Brain pericyte (primary cell): ENCODE data around the gene ANKRD66.
"Not testable (repeated sequence)": the region's sequence is repeated elsewhere in the genome, so short reads cannot be mapped to it uniquely, and the experiment has no call there.

Source experiments
- DNase-seq: peaks from one replicate; pipeline ENCODE4 v3.0.0-alpha.2; 2012; ENCODE audit warnings: low read depth, low spot score

ANKRD66 gene

DNA sequence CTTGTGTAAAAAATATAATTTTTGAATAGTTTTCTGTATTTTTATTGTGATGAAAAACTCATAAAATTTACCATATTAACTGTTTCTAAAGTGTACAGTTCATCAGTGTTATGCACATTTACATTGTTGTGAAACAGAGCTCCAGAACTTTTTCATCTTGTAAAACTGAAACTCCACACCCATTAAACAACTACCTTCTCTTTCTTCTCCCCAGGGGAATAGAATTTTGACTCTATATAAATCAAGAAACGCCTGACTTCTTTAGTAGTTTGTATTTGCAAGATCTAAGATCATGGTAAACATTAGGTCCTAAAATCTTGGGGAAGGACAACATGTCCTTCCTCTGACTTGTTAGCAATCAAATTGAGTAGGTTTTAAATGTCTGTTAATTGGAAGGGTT lies 9.1 kb downstream of the ANKRD66 start:
- no peak for DNase-seq

DNA sequence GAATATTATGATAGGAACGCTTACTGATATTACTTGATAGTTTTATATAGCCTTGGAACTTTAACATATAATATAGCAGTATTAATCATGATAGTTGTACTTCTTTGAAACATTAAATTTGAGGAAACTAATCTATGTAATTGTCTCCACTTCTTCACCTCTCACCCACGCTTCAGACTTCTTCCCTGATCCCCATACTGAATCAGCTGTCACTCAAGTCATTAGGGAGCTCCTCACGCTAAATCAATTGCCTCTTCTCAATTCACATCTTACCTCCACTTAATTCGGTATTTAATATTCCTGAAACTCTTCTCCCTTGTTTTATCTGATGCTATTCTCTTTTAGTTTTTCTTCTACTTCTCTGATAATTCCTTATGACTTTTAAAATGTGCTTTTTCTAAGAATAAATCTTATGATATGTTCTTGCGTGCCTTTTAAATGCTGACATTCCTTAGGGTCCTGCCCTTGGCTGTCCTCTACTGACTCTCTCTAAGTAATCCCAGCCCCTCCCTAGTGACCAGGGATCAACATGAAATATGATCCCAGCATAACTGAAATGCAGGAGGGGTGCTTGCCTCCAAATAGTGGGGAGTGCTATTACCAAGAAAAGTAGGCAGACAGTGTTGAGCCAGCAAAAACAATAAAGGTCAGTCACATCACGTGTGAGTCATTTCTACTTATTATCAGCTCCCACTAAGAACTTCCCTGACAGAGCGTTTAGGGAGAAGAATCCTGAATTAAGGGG lies 9.9 kb downstream of the ANKRD66 start:
- no peak for DNase-seq

DNA sequence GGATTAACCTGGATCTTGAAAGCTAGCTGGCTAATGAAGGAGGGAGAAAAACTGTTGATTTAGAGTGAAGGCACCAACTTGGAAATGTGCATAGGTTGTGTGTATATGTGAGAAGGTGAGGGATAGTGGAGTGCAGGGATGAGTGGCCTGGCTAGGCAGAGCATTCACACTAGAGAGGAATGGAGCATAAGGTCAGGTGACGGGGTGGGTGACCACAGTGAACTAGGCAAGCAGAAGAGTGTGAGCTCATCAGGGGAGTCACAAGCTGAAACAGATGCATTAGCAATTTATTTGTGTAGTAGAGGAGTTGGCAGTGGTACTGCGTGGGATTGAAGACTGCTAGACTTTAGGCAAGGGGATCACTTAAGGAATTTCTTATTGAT lies 10.5 kb downstream of the ANKRD66 start:
- DNase-seq = no peak

DNA sequence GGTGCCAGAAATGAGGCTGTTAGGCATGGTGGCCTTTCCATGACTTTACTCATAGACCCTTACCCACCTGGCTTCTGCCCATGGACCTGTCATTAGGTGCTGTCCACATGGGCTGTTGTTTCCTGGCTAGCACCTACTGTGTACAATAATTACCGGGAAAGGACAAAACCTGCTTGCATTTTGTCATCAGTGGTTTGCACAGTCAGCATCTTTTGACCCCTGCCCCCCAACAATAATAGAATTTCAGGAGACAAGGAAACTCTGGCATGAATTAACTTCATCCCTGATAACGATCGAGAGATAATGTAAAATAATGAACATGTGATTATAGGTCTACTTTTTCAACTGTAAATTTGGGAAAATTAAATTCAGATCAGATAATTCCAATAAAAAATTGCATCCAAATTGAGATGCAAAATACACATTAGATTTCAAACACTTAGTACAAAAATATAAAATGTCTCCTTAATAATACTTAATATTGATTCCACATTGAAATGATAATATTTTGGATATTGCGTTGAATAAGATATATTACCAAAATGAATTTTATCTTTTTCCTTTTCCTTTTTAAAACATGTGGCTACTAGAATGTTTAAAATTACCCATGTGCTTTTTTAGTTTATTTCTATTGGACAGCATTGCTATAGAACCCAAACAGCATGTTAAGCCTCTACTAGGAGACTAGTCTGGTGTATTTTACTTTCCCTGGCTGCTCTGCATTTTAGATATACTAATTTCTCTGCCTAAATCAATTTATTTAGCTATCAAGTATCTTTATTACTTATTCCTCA lies 12.4 kb downstream of the ANKRD66 start:
- DNase-seq = no peak

DNA sequence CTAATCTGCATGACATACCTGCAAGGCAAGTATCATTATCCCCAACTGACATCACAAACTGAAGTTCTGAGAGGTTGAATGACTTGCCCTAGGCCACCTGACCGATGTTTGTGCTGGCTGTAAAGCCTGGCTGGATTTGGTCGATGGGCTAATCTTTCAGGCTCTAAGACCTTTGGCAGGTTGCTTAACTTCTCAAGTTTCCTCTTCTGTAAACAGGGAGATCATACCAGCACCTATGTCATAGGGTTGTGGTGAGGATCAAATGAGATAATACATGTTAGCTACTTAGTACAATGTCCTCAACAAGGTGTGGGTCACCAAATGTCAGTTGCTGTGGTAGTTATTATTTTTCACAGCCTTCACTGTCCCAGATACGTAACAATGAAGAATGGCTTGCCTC lies 14.2 kb downstream of the ANKRD66 start:
- no peak for DNase-seq

DNA sequence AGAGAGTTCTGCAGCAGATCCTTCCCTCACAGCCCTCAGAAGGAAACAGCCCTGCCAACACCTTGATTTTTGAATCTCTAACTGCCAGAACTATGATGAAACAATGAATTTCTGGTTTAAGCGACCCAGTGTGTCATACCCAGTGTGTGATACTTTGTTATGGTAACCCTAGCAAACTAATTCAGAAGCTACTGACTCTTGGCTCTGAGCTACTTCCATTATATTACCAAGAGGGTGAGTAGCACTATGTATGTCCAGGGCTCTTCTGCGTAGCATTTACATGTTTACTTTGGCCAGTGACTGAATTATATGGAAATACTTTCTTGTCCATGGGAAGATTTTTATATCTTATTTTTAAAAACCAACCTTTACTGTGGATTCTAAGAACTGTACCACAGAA lies 16.7 kb downstream of the ANKRD66 start:
- DNase-seq = no peak

DNA sequence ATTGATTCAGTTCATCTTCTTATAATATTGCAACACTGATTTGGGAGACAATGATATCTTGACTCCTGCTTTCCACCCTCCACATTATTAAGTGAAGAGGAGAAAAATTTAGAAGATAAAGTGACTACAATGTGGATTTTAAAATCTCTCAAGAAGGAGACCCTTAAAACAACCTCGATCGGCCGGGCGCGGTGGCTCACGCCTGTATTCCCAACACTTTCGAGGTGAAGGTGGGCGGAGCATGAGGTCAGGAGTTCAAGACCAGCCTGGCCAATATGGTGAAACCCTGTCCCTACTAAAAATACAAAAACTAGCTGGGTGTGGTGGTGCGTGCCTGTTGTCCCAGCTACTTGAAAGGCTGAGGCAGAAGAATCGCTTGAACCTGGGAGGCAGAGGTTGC lies 17.5 kb downstream of the ANKRD66 start:
- DNase-seq = not testable (repeated sequence)

DNA sequence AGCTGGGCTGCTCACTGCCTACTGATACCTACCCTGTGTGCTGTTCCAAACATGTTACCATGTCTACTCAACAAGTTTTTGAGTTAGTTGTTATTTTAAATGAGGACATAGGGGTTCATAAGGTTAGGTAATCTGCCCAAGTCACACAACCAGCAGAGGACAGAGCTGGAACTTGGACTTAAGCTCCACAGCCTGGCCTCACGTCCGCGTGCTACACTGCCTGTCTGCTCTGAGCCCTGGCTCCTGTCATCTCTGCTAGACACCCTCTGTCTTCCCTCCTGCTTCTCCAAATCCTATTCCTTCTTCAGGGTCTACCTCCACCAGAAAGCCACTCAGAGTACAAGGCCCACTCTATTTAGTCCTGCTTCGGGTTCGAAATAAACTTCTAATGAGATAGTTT lies 18.2 kb downstream of the ANKRD66 start:
- DNase-seq = no peak

DNA sequence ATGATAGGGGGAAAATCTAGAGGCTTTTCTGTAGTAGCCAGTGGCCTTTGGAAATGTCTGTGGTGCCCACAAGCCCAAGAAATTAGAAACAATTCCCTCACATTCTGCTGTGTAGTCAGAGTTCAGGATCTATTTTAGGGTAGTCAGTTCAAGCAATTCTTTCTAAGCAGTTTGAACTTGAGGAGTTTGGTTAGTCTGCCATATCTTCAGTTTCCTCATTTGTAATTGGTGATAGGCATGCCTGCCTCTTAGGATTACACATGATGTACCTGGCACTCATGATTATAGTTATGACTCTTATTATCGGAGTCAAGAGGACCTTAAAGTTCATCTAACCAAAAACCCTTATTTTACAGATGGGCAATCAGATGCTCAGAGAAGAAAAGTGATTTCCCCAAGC lies 25.3 kb downstream of the ANKRD66 start:
- no peak for DNase-seq

DNA sequence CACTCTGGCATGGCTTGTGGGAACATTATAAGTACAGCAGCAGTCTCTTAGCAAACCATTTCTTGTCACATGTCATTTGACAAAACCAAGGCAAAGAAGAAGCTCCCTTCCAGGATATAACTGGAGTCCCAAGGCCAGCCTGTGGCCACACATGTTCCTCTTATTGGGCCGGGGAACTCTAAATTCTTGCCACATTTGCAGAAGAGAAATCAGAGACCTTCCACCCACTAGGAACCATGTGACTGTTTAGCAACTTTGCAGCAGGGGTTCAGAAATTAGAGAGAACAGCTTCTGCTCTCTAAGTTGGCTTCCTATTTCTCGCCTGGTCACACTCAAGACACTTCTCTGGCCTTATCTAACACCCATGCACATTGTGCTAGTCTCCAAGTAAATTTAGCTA lies 26.0 kb downstream of the ANKRD66 start:
- no peak for DNase-seq

DNA sequence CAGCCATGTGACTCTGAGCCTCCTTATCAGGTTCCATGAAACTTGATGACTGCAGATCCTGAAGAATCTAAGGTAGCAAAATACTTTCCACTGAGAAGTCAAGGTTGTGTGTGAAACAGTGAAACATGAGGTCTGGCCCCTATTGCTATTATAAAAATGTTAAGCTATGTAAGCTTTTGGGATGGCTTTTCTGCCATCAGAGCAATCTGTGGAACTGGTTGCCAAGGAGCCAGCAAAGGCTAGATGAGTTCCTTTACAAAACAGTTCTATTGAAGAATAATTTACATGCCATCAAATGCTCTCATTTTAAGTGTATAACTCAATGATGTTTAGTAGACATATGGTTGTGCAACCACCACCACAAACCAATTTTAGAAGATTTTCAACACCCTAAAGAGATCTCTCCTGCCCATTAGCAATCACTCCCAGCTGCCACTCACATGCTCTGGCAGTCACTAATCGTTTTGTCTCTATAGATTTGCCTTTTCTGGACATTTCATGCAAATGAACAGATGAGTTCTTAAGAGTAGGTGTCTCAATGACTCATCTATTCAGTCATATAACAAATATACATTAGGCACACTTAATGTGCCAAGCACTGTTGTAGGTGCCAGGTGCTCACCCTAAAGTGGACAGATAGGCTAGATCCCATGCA lies 26.6 kb downstream of the ANKRD66 start:
- no peak for DNase-seq

DNA sequence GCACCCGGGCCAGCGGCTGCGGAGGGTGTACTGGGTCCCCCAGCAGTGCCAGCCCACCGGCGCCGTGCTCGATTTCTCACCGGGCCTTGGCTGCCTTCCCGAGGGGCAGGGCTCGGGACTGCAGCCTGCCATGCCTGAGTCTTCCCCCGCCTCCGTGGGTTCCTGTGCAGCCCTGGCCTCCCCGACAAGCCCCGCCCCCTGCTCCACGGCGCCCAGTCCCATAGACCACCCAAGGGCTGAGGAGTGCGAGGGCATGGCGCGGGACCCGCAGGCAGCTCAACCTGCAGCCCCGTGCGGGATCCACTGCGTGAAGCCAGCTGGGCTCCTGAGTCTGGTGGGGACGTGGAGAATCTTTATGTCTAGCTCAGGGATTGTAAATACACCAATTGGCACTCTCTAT lies 28.0 kb downstream of the ANKRD66 start:
- not testable (repeated sequence) for DNase-seq

DNA sequence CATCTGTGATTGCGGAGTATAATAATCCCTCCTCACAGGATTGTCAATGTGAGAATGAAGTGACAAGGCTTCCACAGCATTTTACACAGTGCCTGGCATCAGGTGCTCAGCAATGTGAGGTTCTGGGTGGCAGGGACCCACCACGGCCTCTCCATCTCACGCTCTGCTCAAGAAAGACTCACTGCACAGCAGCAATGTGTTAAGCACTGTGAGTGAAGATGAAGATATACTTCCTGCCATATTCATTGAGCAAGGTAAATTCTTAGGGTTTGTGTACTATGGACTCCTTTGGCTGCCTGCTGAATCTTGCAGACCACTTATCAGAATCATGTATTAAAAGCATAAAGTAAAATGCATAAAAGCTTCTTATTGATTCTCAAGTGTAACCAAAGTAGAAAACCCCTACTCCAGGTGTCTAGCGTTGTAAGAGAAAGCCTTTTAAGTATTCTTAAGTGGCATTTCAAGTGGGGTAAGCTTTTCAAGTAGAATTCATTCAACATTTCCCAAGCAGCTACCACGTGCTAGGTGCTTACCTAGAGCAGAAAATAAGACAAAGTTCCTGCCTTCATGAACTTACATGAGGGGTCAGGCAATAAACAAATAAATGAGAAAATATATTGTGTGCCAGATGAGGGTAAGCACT lies 29.5 kb downstream of the ANKRD66 start:
- DNase-seq = no peak

DNA sequence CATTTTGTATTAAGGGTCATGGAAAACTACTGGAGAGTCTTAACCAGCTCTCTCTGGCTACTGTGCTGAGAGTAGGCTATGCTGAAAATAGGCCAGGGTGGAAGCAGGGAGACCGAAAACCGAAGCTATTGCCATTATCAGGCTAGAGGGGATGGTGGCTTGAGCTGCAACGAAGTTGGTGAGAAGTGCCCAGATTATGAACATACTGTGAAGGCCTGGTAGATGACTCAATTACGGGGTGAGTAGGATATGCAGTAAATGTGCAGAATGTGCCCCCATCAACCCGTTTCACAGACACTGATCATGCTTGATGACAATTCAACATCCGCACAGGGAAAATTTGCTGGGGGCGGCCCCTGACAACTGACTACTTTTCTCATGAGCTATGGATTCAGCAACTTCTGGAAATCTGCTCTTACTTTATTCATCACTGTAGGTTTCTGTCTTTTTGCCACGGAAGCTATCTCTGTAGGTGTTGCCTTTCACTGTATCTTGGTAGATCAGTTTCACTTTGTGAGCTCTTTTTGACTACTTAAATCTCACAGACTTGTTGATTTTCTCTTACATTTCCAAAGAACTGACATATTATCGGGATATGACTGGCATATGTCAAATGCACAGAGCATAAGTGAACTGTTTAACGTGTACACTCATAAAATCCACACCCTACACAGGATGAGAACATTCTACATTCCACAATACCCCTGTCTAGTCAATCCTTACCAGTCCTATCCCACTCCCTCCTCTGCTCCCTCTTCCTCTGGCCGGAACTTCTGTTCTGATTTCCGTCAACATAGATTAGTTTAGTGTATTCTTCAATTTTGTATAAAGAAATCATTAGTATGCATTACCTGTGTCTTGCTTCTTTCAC lies 31.0 kb downstream of the ANKRD66 start:
- DNase-seq = no peak

DNA sequence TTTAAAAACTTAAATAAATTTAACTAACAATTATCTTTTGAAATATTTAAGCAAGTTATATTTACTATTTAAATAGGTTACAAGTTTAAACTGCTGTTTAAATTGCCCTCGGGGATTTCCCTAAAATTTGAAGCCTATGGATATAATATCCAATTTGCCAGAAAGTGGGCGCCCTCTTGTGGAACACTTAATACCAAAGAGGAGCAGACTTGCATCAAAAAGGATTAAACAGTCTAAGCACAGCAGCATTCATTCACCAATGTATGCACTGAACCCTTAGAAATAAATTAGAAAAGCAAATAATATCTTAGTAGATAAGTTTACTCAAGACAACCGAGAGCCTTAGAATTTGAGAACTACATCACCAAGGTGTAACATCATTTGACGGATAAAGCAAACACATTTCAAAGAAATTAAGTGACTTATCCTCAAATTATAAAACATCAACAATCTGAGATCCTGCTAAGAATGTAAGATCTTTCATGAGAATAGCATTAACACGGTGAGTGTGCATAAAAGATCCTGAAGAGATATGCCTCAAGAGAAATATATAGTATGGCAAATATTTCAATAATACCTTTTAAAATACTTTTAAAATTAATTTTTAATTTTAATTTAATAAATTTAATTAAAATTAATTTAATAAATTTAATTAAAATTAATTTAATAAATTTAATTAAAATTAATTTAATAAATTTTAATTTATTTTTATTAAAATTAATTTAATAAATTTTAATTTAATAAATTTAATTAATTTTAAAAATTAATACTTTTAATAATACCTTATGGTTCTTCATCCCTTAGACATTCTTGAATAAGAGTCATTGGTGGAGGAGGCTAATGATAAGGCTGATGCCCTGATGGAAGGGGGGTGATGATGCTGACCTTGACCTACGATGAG lies 35.0 kb downstream of the ANKRD66 start:
- DNase-seq = peak; percentile 11

DNA sequence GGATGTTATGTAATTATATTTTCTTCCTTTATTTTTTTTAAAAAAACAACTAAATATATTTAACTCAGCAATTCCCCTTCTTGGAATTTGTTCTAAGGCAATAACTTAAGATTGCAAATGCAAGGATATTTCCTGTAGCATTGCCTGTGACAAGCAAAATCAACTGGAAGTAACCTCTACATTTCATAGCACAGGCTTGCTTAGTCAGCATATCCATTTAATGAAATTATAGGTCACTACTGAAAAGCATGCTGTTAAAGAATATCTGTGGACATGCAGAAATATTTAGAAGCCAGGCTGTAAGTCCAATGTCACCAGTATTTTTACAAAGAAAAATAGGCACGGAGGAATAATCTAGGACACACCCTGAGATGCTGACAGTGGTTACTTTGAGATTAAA lies 37.8 kb downstream of the ANKRD66 start:
- DNase-seq = no peak

DNA sequence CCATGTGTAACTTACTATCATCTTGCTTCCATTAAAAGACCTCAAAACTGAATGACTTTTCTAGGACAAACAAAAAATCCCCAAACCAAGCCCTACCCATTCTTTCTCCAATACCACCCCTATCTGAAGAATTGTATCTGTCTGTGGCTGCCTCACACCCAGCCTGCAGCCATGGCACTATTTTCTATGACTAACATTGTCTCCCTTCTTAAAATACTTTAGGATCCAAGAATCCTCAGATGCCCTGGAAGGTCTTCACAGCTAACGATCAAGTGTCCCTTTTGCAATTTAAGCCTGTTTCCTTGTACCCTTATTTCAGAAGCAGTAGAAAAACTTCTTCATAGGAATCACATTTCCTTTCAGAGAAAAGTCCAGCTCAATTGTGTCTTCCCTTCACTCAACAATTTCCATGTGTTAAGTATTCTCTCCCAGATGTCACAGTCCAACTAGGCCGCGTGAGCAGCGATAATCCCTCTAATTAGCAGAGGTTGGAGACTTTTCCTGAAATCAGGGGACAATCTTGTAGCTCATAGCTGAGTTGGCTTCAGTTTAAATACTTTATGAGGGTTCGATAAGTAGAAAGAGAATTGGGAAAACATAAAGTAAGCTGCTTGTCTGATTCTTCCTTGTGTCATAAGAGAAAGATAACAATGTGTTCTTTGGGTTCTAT lies 41.3 kb downstream of the ANKRD66 start:
- no peak for DNase-seq

DNA sequence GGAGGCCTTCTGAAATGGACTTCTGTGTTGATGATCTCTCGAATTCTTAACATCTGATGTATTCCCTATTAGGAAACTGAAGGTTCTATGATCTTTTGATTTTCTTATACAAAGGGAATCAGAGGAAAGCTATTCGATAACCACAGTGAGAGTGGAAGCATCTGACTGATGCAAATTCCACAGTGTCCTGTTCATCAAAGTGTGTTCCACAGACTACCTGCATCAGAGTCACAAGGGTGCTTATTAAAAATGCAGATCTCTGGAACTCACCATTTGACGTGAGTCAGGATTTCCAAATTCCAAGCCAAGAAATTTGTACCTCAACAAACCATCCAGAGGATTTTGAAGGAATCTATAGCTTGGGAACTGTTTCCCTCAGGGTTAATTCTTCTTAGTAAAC lies 42.1 kb downstream of the ANKRD66 start:
- no peak for DNase-seq

DNA sequence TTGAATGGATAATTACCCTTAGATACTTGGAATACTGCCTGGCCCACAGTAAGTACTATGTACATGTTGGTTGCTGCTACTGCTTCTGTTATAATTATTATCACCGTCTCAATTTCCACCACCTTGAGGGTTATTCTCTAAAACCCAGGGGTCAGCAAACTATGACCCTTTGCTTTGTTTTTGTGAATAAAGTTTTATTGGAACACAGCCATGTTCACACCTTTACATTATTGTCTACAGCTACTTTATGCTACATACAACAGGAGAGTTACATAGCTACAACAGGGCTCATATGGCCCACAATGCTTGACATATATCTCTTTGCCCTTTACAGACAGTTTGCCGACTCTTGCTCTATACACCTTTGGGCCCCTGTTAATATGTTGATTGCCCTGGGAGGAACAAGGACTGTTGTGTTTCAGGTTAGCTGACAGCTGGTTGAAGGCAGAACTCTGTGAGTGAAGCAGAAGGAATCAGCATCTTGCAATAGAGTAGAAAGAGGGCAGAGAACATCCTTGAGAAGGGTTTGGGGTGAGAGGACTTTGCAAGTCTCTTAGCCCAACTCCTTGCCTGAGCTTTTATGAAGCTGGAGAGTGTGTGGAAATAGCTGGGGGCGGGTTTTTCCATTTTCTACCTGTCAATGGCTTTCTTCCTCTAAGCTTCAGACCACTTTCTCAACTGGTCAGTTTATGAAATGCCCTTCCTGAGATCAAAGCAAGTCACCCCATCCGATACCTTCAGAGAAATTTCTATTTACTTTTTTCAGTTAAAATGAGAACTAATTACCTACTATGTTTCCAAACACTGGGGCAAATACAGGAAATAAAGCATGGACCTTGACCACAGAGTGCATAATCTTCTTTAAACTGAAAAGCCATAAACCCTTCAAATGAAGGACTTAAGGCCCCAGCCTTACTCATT lies 43.0 kb downstream of the ANKRD66 start:
- no peak for DNase-seq
